ENCODE data around the gene MTIF3.
A peak's percentile ranks its signal among the peaks of the same experiment; 100 is the strongest.

MTIF3 gene

GRCh38 chr13:27450921-27451471 lies 632 bp upstream of the MTIF3 start:
- DNase-seq = peak; percentile 5

GRCh38 chr13:27449081-27449603 lies 1.2 kb downstream of the MTIF3 start:
- DNase-seq = no peak

DNA sequence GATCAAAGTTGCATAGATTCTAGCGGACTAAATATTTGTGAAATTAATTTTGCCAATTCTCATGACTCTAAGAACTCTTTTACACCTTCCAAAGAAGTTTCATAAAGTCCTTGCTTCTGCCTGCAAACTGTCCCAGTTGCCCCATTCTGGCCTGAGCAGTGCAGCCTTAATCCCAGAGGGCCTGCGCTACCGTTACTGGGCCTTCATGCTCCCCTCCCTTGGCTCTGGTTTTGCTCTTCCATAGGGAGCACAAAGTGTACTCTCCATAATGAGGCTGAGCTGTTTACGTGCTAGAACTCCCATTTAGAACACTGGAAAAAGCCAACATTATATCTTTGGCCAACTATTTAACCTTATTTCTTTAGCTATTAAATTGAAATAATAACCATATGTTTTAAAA lies 2.1 kb downstream of the MTIF3 start:
- DNase-seq = no peak

- DNase-seq = no peak
Measured at GRCh38 chr13:27446986-27447583, 3.3 kb downstream of the MTIF3 start.

DNA sequence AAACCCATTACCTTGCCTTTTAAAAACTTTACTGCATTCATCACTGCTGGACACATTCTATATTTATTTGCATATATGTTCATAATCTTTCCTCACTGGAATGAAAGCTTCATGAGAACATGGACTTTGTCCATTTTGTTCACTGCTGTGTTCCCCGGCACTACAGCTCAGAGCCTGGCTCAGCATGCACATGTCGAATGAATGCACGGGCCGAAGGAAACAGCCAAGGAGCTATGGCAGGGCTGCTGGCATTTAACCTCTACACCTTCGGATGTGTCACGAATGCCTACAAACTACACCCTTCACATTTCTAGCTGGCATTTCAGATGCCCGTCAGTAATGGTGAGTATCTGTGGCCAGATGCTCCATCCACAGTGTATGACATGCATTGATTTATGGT lies 7.6 kb downstream of the MTIF3 start:
- DNase-seq = no peak

GRCh38 chr13:27442071-27442647 lies 8.2 kb downstream of the MTIF3 start:
- no peak for DNase-seq

DNA sequence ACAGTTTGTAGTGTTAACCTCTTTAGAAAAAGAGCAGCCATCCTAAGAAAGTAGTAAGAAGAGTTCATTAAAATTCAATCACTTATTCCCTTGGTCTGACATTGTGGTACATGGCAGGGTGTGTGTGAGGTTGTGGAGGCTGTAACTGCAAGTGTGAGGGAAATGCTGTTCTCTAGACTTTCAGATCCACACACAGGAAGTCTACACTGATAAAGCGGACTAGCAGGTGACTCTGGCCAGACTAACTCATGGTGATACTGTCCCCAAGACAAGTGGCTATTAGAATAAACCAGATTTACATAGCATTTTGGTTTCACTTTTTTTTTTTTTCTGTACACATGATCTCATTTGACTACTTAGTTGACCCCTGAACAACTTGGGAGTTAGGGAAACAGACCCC lies 10.0 kb downstream of the MTIF3 start:
- no peak for DNase-seq

DNA sequence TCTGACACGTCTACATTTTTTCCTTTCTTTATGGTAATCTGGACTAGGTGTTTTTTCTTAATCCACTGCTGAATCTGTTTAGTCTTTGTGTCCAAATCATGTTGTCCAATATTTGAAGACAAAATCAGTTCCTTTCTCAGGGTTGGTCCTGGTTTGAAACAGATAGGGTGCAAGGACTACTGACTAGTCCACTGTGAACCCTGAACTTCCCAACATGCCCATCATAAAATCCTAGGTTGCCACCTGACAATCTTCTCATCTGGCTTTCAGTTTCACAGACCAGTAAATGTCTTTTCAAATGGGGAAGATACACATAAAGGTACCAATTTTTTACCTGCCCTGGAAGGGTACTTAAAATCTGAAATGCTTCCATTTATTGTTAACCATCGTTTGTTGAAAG lies 13.2 kb downstream of the MTIF3 start:
- no peak for DNase-seq

DNA sequence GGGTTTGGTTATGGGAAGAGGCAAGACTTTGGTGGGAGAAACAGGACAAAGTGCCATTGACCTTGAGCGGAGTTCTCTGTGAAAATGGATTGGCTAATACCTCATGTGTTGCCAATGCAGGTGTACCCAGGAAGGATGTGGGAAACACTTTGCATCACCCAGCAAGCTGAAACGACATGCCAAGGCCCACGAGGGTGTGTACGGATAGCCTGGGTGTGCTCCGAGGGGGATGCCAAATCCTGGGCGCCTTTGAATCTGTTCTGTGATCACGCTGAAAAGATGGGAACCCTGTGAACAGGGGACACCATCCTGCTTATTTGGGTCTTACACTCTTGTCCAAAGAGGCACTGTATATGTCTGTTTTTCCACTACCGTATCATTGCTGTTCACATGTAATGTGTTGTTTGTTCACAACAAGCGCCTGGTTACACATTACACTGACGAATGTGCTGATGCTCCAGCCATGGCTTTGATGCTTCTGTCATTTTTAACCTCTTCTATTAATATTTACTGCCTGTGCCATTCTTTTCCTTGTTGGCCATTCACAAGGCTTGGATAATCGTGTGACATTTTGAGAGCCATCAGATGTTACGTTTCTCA lies 17.7 kb downstream of the MTIF3 start:
- DNase-seq = no peak

- no peak for DNase-seq
Measured at GRCh38 chr13:27432180-27432579, 18.2 kb downstream of the MTIF3 start.

DNA sequence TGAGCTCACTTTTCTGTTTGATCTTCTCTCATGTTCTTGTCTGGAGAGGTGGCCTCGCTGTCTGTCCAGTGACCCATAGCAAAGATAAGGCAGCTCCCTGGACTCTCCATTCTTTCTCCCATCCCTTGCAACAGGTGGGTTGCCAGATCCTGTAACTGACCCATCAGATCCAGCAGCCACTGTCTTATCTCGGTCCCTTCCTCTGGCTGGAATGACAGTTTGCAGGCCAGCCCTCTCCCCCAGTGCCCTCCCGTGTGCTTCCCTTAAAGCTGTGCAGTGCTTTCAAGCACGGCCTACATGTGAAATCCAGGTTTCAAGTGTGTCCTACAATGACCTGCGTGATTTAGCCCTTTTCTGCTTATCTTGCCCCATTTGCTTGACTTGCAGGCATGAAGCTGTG lies 22.2 kb downstream of the MTIF3 start:
- no peak for DNase-seq

DNA sequence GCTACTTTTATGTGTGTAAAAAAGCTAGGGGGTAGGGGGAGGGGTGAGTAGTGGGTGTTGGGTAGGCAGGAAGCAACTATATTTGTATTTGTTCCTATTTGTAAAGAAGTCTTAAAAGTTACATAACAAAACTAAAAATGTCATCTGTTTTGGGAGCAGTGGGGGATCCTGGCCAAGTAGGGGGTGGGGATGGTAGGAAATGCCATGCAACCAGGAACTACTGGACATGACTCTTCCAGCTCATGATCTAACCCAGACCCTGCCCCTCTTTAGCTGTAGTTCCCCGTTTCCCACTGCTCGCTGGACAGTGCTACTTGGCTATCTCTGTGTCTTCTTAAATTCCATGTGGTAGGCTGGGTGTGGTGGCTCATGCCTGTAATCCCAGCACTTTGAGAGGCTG lies 22.7 kb downstream of the MTIF3 start:
- no peak for DNase-seq

GRCh38 chr13:27425918-27426630 lies 24.3 kb downstream of the MTIF3 start:
- peak; percentile 12 for DNase-seq

GRCh38 chr13:27425158-27425917 lies 25.0 kb downstream of the MTIF3 start:
- no peak for DNase-seq

DNA sequence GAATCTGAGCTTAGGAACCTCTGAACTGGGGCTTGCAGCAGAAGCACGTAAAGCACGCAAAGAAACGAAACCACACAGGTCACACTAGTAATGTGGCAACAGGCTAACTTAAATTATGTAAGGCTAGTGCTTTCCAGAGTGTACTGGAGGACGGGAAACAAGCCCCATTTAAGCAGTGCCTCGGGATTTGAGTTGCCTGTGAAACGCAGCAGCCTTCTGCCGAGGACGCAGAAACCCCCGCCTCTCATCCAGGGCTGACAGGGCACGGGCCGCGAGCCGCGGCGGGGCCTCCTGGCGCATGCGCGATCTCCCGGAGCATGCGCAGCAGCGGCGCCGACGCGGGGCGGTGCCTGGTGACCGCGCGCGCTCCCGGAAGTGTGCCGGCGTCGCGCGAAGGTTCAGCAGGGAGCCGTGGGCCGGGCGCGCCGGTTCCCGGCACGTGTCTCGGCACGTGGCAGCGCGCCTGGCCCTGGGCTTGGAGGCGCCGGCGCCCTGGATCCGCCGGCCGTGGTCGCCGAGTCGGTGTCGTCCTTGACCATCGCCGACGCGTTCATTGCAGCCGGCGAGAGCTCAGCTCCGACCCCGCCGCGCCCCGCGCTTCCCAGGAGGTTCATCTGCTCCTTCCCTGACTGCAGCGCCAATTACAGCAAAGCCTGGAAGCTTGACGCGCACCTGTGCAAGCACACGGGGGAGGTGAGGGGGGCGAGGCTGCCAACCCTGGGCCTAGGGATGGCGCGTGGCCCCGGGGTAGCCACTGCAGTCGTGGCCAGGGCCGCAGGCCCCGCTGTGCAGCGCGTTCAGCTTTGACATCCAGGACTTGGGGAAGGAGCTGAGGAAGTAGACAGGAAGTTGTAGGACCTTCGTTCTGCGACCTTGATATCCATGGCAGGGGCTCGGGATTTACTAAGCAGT lies 25.9 kb downstream of the MTIF3 start, which contains the start of gene GTF3A:
Gene GTF3A, plus strand, starts transcription at position 374 of the 912 bp plus-strand sequence.
- DNase-seq = peak; percentile 60

DNA sequence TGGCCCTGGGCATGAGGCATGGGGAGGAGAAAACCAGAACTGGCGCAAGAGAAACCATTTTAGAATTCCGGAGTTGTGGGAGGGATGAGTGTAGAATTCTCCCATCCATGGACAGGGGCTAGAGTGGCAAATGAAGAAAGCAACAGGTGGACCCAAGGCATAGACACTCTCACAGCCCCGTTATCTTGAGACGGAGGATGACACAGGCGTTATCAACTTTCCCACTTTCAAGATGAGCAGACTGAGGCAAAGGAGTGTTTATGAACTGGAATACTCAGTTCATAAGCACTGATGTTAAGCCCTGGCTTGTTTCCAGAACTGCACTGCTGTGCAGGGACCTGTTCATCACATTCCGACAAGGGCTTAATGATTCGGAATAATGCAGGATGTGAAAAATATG lies 27.0 kb downstream of the MTIF3 start:
- DNase-seq = no peak

DNA sequence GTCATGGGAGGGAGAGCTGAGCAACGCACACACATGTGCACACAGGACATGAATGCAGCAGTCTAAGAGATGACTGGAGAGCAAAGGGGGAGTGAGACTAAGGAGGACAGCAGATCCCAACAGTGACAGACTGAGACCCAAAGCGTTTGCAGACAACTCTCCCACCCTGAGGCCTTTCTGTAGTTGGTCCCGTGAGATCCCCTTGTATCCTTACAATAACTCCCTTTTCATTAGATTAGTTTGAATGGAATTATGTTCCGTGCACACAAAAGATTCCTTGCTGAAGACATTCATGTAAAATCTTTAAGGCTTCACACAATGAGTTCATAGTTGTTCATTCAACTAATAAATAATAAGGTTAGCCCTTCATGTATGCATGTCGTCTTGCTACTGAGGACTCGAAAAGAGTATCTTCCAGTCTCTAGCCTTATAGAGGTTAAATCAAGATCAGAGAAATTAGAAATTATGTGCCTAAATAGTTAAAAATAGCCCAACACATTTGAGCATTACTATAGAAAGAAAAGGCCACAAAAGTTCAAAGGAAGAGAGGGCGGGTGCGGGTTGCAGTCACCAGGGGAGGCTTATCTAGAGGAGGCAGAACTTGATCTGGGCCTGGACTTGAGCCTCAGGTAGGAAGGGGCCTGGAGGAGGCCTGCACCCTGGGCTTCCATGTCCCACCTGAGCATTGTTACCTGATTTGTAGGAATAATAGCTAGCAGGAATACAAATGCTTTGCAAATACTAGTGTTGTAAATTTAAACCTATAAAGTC lies 29.1 kb downstream of the MTIF3 start:
- DNase-seq = no peak

- no peak for DNase-seq
Measured at GRCh38 chr13:27419328-27419727, 31.0 kb downstream of the MTIF3 start.

- DNase-seq = no peak
Measured at GRCh38 chr13:27415116-27415515, 35.2 kb downstream of the MTIF3 start.

DNA sequence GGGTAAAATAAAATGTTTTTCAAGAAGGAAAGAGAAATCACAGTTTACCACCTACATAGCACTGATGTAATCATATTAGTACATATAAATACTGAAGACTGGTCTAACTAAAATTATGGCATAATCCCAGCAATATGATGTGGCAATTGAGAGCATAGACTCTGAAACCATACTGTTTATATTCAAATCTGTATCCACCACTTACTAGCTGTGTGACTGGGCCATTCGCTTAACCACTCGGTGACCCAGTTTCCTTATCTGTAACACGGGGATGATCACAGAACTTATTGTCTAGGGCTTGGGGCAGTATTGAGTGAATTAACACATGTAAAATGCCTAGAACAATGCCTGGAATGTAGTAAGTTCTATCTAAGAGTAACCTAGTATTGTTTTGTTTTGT lies 39.0 kb downstream of the MTIF3 start:
- DNase-seq = no peak

GRCh38 chr13:27409013-27409412 lies 41.4 kb downstream of the MTIF3 start:
- DNase-seq = no peak

All from NCI-H1105 treated with DMSO at 0.1 percent for 48 hours (cell line).